ENCODE results near the gene MAMSTR. TPM values are rescaled to one million over a fixed set of nuclear protein-coding genes. Genes with fewer than 3 reads are reported as not detected.

The MAMSTR gene
- total RNA-seq, 4 donors from 2014 or later = 0.26 to 24.2 (median 3.0) TPM; not detected in 1

GRCh38 chr19:48705431-48705830 lies 14.1 kb downstream of the MAMSTR start:
- no peaks in the 10 kb centered on the region for H3K36me3 ChIP-seq
- TF ChIP-seq POLR2A (IDR thresholded peaks at IDR 0.05) = no peak
- no peak for TF ChIP-seq CTCF (IDR thresholded peaks at IDR 0.05)
- no peaks in the 10 kb centered on the region for H3K4me1 ChIP-seq
- no peaks in the 10 kb centered on the region for H3K9me3 ChIP-seq
- DNase-seq = no peak
- no peak overlapping the region for H3K27ac ChIP-seq
- H3K4me3 ChIP-seq = no peak overlapping the region
- H3K27me3 ChIP-seq = no peaks in the 10 kb centered on the region
- intact Hi-C loops (cut with DNase I; ENCODE audit: low total_unique reads) = no loop called here

GRCh38 chr19:48703316-48703715 lies 16.2 kb downstream of the MAMSTR start:
- no peaks in the 10 kb centered on the region for H3K4me1 ChIP-seq
- H3K4me3 ChIP-seq = no peak overlapping the region
- H3K9me3 ChIP-seq = no peaks in the 10 kb centered on the region
- no peaks in the 10 kb centered on the region for H3K27me3 ChIP-seq
- intact Hi-C loops (cut with DNase I; ENCODE audit: low total_unique reads) = no loop called here
- no peaks in the 10 kb centered on the region for H3K36me3 ChIP-seq
- no peak overlapping the region for H3K27ac ChIP-seq
- no peak for DNase-seq
- TF ChIP-seq CTCF (IDR thresholded peaks at IDR 0.05) (no peak), POLR2A (IDR thresholded peaks at IDR 0.05) (no peak)

DNA sequence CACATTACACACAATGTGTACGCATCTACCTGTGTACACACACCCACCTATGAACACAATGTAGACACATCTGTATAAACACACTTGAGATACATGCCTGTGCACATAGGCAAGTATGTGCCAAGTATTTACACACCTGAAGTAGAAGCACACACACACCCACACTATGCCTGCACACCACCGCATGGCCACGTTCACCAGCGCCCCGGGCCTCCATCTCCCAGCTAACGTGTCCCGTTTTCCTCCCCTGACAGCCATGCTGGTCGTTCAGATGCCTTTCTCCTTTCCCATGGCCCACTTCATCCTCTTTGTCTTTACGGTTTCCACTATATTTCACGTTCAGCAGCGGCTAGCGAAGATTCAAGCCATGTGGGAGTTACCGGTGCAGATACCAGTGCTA lies 16.8 kb downstream of the MAMSTR start:
- Histone ChIP-seq H3K4me3 (no peak overlapping the region), H3K27ac (no peak overlapping the region), H3K36me3 (no peaks in the 10 kb centered on the region), H3K9me3 (no peaks in the 10 kb centered on the region), H3K27me3 (no peaks in the 10 kb centered on the region), H3K4me1 (no peaks in the 10 kb centered on the region)
- no peak for DNase-seq
- TF ChIP-seq CTCF (IDR thresholded peaks at IDR 0.05) (no peak), POLR2A (IDR thresholded peaks at IDR 0.05) (no peak)
- intact Hi-C loops (cut with DNase I; ENCODE audit: low total_unique reads) = no loop called here

DNA sequence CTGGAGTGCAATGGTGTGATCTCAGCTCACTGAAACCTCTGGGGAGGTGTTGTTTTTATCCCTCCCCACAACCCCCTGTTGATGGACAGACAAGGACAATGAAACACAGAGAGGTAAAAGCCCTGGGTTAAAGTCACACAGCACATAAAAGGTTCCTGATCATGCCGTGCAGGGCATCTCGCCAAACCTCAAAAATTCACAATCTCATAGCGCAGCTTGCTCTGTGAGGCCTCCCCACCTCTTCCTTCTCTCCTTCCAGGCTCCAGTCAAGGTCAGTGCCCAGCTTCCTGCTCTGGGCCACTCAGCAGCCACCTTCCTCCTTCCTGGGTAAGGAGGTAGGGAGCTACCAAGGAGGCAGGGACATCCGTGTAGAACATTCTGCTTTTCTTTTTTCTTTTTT lies 21.5 kb downstream of the MAMSTR start:
- TF ChIP-seq POLR2A (IDR thresholded peaks at IDR 0.05) (no peak), CTCF (IDR thresholded peaks at IDR 0.05) (no peak)
- Histone ChIP-seq H3K4me1 (no peaks in the 10 kb centered on the region), H3K9me3 (no peaks in the 10 kb centered on the region), H3K27ac (no peak overlapping the region), H3K36me3 (no peaks in the 10 kb centered on the region), H3K4me3 (no peak overlapping the region), H3K27me3 (no peaks in the 10 kb centered on the region)
- DNase-seq = no peak
- intact Hi-C loops (cut with DNase I; ENCODE audit: low total_unique reads) = no loop called here

DNA sequence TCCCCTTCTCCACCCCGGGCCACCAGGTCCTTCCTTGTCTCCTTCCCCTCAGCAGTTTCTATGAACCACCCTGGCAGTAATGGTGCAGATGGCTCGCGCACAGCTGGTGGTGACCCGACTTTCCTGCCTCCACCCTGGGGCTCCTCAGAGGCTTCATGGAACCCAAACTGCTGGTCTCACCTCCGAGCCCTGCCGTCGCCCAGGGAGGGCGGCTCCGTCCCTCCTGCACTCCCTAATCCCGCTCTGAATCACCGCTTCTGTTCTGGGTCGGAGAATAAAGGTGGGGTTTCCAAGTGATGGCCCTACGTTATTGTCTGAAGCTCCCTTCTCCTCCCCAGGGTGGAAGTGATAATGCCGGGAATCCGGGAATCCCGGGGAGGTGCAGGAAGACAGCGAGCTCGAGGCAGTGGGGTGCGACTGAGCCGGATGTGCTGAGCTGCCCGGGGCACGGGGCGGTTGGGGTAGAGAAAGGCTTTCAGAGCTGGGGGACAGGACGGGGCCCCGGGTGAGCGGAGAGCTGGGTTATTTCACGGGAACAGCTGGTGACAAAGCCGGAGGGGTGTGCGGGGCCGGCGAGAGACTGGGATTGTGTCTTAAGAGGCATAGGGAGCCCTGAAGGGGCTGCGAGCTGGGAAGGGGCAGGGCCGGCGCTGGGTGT lies 23.0 kb downstream of the MAMSTR start:
- peak overlapping the region in 1 of 2 donors; percentile 0 for H3K4me3 ChIP-seq
- DNase-seq = no peak
- intact Hi-C loops (cut with DNase I; ENCODE audit: low total_unique reads) = no loop called here
- H3K36me3 ChIP-seq = no peaks in the 10 kb centered on the region
- H3K27ac ChIP-seq = peak overlapping the region; percentile 17 to 30
- no peaks in the 10 kb centered on the region for H3K9me3 ChIP-seq
- no peaks in the 10 kb centered on the region for H3K4me1 ChIP-seq
- no peaks in the 10 kb centered on the region for H3K27me3 ChIP-seq
- TF ChIP-seq POLR2A (IDR thresholded peaks at IDR 0.05) (no peak), CTCF (IDR thresholded peaks at IDR 0.05) (no peak)

Measured in uterus (tissue), 4 donors.